Midbrain (tissue), 1 donor: ENCODE measurements around the gene AFF3.
"Not testable (repeated sequence)": the region's sequence is repeated elsewhere in the genome, so short reads cannot be mapped to it uniquely, and the experiment has no call there.

Source experiments
- DNase-seq: peaks from one replicate; lab custom pipeline; 2025; lab: John Stamatoyannopoulos, UW

AFF3 gene

DNA sequence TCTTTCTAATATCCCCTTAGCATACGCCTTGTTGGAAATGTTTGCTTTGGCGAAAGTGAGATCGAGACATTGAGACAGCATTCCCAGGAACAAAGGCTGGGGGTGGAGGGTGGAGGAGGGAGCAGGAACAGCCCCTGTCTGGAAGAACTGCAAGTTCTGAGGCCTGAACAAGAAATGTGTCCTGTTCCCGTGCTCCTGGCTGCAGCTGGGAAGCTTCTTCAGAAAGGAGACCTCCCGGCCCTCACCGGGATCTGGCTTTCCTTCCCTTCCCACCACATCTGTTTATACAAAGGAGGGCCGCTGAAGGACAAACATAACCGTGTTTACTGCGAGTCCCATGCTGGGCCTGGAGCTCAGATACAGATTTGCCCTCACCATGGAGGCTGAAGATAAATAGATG lies 35.9 kb downstream of the AFF3 start:
- no peak for DNase-seq

DNA sequence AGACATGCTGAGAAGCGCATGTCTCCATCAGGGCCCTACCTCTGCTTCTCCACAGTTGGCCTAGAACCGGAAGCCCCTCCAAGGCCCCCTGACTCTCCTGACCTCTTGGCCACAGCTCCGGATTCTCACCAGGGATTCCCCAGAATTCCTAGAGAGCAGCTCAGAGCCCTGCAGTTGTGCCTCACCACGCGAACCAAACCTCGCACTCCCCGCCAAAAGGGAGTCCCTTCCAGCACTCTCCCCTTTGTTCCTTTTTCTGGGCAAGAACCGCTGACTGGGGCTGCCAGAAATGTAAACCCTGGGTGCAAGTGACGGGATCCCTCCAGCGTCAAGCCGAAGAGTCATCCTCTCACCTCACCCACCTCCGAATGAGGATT lies 36.7 kb downstream of the AFF3 start:
- DNase-seq: peak; percentile 15

DNA sequence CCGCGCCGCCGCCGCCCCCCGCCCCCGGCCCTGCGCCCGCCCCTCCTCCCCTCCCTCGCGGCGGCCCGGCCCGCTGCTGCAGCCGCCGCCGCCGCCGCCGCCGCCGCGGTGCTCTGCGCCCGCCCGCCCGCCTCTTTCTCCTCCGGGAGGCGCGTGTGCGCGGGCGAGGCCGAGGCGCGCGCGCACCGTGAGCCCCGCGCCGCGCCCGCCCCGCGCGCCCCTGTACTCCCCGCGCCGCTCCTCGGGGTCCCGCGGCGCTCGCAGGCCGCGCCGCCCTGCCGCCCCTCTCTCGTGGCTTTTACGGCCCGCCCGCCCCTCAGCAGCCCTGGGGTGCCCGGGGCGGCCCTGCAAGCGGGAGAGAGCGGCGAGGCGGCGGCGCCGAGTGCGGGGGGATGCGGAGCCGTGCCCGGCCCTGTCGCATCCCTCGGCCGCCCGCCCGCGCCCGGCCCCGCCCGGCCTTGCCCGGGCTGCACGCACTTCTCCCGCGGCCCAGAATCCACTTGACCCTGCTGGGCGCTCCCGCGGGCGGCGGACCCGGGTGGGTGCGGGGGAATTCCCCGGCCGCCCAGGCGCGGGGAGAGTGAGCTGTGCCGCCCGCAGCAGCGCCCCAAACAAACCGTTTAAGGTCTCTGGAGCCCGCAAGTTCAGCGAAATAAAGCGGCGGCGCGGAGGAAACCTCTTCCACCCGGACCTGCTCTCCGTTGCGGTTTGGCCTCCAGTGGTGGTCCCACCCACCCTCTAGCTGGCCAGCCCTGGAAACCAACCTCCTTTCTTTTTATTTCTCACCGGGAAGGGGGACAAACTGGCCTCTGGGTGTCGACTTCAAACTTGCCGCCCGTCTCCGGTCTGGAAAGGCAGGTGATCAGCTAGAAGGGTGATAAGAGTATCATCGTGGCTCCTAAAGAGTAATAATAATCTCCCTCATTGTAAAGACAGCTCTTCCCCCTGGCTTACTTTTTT lies 37.4 kb downstream of the AFF3 start:
- no peak for DNase-seq

DNA sequence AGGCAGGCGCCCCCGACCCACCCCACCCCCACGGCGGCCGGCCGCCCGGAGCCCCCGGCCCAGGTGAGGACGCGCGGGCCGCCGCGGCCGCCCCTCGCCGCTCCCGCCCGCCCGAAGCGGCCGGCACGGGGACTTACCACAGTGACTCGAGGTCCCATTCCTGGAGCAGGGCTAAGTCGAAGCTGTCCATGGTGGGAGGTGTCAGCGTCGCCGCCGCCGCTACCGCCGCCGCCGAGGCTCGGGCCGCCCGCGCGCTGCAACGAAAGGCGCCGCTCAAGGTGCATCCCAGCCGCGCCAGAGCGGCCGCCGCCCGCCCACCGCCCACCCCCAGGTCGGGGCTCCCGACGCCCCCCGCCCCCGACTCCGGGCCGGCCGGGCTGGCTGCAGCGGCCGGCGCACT lies 38.1 kb downstream of the AFF3 start:
- DNase-seq: not testable (repeated sequence)

DNA sequence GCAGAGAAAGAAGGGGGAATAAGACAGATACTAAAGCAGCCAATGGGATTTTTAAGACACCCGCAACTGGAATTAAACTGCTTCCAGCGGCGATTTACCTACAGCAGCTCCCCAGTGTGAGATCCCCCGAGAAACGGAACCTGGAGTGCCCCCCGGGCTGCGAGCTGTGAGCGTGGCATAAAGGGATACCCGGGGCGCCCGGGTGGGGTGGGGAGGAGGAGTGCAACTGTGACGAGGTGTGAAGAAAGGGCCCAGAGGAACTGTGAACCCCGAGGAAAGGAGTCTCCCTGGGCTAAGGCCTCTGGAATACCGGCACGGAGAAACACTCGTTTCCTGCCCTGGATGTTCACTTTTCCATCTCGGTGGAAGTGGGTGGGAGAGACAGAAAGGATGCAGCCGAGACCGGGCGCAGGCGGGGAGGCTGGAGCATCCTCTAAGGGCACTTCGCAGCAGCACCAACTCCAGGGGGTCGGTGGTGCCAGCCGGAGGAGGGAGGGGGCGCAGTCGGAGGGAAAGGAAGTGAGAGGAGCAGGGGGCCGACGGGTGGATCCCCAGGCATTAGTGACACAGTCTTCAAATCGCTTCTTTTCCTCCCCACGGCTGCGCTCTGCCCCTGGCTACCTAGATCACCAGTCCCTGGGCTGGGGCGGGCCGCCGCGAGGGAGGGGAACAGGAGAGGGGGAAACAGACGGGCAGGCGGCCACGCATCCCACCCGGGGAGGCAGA lies 38.7 kb downstream of the AFF3 start:
- DNase-seq: not testable (repeated sequence)

DNA sequence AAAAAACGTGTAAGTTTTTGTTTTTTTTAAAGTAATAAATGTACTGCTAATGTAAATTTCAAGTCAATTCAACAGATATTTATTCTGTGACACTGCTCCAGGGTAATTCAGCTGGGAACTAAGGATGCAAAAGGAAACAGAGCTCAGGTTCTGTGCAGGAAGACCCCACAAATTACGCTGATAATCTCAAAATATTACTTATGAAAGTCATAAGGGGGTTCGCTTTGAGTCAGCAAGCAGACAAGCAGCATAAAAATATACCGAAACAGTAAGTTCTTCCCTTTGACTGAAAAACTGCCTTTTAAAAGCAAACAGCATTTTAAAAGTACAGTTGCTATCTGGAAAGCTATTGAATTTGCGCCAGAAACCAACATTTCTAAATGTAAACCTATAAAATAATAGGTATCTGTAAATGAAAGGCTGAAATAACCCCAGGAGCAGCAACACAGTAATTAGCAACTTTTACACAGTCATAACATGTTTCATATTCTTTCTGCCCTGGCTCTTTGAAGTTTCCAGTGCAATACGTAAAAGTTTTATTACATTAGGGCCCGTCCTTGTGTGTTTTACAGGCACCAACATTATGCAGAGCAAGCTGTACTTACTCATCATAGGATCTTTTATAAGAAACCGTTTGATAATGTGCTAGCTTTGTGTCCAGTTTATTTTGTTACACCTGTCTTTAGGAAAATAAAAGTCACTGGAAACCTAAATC lies 39.8 kb downstream of the AFF3 start:
- DNase-seq: not testable (repeated sequence)

DNA sequence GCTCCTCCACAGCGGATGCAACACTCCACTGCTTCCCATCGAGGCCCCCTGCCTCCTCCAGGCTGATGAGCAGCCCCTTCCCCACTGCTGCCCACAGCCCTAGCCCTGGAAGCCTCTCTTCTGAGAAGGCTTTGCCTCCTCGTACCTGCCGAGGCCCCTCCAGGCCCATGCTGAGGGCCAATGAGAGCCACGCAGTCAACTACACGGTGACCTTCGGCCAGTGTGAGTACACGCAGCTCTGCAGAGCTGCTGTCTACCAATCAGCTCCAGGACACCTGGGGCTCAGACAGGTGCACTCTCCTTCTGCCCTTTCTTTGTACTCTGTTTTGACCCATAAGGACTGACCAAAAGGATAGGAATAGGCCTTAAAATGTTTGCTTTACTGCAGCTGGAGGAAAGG lies 43.5 kb downstream of the AFF3 start:
- not testable (repeated sequence) for DNase-seq

DNA sequence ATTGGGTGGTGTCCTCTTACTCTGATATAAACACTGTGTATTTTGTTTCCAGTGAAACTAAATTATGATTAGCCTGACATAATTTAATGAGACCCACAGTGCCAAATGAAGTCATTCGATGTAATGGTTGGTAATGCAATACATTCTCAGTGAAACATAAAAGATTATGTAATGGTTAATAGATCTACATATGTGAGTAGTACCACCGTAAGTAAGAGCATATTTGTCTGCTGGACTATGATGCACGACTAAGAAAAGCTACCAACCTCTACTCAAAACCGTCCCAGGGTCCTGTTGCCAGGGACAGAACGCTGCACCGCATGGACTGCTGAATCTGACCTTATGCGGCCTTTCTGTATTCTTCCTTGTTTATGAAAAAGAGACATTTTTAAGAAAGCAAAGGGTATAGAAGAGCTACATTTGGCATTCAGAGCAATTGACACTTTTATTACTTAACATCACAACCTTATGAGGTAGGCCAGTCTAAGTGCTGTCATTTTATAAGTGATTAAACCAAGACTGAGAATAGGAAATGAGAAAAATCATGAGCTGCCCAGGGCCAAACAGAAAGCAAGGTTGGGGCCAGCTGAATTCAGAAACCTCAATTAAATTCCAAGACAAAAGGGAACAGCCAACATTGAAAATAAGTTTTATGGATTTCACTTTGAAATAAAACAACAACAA lies 44.6 kb downstream of the AFF3 start:
- DNase-seq: not testable (repeated sequence)

DNA sequence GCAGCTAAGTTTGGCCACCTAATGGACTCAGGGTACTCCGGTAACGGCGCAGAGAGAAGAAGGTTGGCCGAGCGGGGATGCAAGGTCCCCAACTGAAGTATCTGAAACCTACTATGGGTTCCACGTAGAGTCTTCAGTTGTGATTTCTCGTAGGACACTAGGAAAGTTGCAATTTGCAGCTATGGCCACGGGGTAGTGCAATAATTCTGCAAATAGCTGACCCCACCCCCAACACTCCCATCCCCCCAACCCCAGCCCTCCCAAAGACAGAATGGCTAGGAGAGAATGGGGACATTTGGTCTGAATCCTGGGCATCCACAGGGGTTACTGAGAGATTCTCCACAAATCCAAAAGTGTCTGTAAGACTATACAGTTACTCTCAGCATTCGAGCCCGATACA lies 46.5 kb downstream of the AFF3 start:
- not testable (repeated sequence) for DNase-seq

DNA sequence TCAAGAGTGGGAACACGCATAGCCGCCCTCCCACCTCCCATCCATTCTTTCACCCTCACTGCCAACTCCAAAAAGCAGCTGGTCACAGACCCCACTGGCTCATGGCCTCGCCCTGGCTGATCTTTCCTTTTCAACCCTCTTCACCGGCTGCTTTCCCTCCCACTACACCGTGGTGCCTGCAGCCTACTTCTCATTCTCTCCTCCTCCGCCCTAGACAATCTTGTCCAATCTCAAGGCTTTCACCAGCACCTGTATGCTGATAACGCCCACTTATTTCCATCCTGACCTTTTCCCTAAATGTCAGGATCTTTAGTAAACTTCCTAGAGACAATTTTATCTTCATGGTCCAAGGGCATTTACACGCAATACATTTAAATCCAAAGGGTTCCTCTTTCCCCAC lies 50.6 kb downstream of the AFF3 start:
- DNase-seq: not testable (repeated sequence)

DNA sequence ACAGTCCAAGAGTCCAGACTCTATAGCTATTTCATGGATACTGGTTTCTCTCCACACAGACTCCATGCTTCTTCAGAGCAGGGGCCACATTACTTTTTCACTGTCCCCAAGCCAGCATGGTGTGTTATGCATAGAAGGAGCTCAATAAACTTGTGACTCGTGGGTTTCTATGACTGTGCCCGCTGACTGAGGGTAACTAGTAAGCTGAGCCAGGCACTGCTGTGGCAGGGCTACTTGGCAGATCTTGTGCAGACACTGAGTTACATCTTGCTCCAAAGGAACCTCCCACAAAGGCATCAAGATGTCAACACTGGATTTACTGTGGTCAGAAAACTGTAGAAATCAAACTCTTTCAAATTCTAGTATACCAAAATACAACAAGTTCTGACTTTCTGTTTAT lies 56.6 kb downstream of the AFF3 start:
- not testable (repeated sequence) for DNase-seq

DNA sequence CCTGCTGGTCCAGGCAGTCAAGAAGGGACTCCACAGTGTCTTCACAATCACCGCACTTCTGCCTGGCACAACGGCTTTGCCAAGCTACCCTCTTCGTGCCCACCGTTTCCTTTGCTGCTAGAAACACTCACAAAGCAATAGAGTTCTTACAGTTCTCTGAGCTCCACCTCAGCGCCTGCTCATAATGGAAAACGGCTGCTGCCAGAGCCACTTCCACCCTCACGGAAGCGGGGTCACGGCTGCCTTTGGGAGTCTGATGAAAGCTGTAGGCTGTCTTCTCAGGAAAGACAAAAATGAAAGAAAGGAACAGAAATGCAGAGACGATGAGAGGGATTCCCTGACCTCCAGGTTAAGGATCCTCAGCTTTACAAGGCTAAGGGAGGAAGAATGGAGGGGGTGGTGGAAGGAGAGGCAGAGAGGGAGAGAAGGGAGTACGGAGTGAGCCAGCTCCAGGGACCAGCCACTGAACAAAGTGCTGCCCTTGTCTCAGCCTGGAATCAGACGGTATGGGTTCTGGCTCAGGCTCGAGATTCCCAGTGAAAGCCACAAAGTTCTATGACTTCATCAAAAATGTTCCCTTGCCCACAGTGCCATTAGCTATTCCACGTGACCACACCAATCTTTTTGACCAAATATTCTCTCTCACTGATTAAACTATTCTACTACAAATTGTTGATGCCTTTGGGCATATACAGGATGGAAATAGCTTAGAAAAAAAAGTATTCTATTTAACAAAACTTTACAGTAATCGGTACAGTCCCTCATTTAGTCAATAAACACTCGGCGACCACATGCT lies 58.8 kb downstream of the AFF3 start:
- DNase-seq: not testable (repeated sequence)

DNA sequence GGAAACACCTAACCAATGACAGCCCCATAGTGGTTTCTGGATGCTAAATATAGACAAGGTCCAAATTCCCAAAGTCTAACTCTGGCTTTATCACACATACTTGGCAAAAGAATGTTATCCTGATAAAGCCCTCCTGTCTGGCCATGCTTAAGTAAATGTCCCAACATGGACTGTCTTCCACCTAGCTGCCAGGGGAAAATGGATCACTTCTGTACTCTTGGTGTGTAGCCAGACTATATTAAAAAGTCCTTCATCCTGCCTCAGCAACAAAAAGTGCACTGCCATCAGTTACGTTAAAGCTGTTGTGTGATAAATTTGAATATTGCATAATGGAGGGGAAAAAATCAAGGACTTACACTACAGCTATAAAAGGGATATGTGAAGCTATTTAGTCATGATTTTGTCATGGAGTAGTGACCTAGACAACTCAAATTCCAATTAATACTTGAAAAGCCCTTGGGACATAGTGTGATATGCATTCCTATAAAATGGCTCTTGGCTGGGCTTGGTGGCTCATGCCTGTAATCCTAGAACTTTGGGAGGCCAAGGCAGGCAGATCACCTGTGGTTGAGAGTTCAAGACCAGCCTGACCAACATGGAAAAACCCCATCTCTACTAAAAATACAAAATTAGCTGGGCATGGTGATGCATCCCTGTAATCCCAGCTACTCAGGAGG lies 60.0 kb downstream of the AFF3 start:
- not testable (repeated sequence) for DNase-seq

DNA sequence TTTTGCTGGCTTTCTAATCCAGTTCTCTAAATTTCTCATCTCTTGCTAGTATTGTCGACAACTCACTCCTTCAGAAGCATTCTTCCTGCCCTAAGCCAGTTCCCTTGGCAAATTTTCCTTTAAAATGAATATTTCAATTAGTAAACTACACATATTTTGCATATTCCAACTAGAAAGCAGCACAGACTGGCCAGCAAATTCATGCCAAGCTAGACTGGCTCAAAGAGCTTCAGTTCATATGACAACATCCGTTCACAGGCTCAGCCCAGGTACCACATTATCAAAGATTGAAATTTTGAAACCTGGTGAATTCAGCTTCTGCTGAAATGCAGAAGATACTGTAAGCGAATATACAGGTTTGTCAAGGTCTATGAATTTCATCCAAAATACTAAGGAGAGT lies 64.5 kb downstream of the AFF3 start:
- no peak for DNase-seq

DNA sequence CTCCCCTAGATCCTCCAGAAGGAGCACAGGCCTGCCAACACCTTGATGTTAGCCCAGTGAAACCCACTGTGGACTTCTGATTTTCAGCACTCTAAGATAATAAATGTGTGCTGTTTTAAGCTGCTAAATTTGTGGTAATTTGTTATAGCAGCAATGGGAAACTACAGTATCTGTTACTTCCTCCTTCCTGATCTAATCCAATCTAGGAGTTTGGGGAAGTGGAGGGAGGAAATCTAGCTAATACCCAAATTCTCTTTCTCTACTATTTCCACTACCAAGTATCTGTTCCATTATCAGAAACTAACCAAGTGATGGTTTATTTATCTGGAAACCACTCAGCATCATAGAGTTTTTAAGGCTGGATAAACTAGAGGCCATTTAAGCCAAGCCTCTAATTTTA lies 64.9 kb downstream of the AFF3 start:
- DNase-seq: no peak

DNA sequence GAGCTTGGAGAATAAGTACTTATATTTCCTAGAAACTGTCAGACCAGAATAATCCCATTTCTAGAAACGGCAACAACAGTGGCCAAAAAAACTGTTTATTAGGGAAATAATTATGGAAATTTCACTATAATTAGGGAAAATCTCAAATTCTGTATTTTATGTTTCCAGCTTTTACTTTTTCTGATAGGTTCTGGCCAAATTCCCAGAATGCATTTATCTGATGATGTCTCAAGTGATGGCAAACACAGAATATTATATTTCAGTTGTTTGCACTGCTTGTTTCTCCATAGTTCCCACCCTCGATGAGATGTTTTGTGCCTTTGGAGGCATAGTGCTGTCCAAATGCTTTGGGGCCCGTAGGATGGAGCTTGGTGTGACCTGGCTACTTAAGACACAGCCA lies 66.9 kb downstream of the AFF3 start:
- no peak for DNase-seq

DNA sequence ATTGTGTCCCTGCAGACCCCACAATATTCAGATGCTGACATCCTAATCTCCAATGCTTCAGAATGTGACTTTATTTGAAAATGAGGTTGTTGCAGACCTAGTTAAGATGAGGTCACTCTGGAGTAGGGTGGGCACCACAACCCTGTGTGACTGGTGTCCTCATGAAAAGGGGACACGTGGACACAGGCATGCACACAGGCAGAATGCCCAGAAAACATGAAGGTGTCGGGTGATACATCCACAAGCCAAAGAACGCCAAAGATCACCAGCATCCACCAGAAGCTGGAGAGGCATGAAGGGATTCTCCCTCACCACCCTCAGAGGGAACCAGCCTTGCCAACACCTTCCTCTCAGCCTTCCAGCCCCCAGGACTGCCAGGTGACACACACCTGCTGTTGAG lies 69.3 kb downstream of the AFF3 start:
- DNase-seq: no peak

DNA sequence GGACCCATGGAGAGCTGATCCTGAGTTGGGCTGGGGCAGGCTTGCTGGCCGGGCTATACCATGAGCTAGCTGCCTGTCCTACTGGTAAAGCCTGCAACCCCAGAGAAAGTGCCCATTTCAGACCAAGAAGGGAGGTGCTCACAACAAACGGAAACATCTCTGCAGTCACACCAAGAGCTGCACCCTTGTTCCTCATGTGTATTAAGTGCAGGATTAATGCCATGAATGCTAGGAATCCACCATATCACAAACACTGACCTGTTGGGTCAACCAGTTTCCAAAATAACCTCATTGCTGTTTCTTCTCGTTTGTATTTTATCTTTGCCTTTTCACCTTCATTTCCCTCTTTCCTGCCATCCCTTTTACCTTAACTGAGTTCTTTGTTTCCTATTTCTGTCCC lies 69.9 kb downstream of the AFF3 start:
- no peak for DNase-seq

DNA sequence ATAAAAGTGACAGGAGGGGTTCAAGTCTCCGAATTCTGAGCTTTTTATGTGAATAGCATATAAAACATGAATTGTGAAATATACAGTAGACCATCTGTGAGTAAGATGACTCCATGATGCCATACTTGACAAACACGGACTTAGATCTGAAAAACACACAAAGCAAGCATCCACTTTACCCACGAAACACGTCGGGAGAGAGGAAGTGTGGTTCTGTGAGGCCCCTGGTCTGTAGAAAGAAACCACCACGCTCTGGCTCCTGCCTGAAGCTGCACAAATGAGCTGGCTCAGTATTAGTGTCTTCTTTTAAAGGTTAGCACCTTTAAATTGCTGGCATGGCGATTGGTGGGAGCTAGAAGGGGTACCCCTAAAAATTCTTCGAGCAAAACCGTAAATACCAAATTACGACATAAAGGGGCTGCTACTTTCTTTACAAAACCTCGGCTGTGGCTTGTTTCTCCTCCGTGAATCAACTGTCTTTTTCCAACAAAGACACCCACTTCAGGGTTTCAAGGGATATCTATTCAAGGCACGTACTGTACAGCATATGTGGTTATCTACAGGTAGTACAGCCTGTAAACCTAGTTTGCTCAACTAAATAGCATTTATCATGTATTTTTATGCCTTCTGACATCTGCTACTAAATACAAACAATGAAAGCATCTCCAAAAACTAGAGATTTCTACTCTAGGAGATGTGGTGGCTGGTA lies 70.9 kb downstream of the AFF3 start:
- no peak for DNase-seq

DNA sequence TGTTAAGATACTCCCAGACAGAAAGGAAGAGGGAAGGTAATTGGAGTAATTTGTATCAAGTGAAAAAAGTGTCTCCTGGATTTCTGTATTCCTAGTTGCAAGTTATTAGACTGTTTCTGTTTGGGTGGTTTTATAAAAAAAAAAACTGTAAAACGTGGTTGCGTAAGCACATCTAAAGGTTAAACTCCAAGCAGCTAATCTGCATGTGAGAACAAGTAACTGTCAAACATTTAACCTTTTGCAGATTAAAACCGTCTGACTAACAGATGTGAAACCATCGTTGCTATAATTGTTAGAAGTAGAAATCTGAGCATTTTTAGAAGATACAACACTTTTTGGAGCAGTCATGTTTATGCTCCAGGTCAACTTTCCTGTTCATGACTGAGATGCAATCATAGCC lies 72.3 kb downstream of the AFF3 start:
- no peak for DNase-seq
